ENCODE measurements around the gene PAPOLB.

DNA sequence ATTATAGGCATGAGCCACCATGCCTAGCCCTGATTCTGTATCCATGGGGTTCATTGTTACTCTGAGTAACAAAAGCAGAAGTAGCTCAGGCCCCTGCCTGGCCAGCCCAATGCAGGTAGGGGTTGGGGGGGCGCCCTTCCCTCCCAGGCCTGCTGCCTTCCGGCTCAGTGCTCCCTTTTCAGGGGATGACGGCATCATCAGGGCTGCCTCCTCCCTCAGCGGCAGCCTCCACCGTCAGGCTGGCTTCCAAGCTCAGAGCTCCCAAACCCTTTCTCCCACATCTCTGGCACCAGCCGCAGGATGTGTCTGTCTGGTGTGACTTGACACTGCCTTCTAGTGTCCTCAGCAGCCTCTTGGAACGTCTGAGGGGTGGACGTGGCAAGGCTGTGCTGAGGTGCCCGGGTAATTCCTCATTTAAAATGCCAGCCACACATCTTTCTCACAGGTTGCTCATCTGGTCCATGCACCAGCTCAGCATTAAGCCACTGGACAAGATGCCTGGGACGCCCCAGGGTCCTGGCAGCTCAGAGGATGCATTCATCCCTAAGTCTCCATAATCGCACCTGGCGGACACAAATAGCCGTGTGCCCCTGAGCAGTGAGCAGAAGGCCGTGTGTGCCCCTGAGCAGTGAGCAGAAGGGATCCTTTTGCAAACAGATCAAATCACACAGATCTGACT, 38.2 kb downstream of the PAPOLB start:
- TF ChIP-seq, protein P1, sequence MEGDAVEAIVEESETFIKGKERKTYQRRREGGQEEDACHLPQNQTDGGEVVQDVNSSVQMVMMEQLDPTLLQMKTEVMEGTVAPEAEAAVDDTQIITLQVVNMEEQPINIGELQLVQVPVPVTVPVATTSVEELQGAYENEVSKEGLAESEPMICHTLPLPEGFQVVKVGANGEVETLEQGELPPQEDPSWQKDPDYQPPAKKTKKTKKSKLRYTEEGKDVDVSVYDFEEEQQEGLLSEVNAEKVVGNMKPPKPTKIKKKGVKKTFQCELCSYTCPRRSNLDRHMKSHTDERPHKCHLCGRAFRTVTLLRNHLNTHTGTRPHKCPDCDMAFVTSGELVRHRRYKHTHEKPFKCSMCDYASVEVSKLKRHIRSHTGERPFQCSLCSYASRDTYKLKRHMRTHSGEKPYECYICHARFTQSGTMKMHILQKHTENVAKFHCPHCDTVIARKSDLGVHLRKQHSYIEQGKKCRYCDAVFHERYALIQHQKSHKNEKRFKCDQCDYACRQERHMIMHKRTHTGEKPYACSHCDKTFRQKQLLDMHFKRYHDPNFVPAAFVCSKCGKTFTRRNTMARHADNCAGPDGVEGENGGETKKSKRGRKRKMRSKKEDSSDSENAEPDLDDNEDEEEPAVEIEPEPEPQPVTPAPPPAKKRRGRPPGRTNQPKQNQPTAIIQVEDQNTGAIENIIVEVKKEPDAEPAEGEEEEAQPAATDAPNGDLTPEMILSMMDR (IDR thresholded peaks at IDR 0.05): no peak
- no peak for TF ChIP-seq POLR2A (IDR thresholded peaks at IDR 0.05)
